Astrocyte of the spinal cord (primary cell): Measurements from ENCODE around the gene PRTG.
"Not testable (repeated sequence)": the region's sequence is repeated elsewhere in the genome, so short reads cannot be mapped to it uniquely, and the experiment has no call there.

Experiments
- DNase-seq: peaks from one replicate; pipeline ENCODE4 v3.0.0; 2011; ENCODE audit warnings: low read depth, low spot score
- H3K4me3 ChIP-seq: 2 replicates; pipeline ENCODE4 v1.5.1; 2011; ENCODE audit warnings: low read depth, mild to moderate bottlenecking, low read length, moderate library complexity
- in situ Hi-C: cut with HindIII; loops from 2 replicates; pipeline ENCODE4 v1.10.0; 2017; ENCODE audit warnings: low sequenced_read_pairs
- TF ChIP-seq, protein P1 (sequence below): IDR thresholded peaks from 2 replicates; pipeline ENCODE4 v1.5.1; 2012; ENCODE audit warnings: low read depth, mild to moderate bottlenecking, low read length, inconsistent platforms

PRTG gene

GRCh38 chr15:55770261-55770660 is 27.3 kb upstream of the PRTG start:
- in situ Hi-C loops, result no loop called here
- H3K4me3 ChIP-seq, result no peak overlapping the region
- no peak for DNase-seq
- TF ChIP-seq, protein P1, sequence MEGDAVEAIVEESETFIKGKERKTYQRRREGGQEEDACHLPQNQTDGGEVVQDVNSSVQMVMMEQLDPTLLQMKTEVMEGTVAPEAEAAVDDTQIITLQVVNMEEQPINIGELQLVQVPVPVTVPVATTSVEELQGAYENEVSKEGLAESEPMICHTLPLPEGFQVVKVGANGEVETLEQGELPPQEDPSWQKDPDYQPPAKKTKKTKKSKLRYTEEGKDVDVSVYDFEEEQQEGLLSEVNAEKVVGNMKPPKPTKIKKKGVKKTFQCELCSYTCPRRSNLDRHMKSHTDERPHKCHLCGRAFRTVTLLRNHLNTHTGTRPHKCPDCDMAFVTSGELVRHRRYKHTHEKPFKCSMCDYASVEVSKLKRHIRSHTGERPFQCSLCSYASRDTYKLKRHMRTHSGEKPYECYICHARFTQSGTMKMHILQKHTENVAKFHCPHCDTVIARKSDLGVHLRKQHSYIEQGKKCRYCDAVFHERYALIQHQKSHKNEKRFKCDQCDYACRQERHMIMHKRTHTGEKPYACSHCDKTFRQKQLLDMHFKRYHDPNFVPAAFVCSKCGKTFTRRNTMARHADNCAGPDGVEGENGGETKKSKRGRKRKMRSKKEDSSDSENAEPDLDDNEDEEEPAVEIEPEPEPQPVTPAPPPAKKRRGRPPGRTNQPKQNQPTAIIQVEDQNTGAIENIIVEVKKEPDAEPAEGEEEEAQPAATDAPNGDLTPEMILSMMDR, result no peak

- in situ Hi-C loops, result no loop called here
- TF ChIP-seq, protein P1, result no peak
- H3K4me3 ChIP-seq, result no peak overlapping the region
These were observed 25.8 kb upstream of the PRTG start for GRCh38 chr15:55768670-55769185.

DNA sequence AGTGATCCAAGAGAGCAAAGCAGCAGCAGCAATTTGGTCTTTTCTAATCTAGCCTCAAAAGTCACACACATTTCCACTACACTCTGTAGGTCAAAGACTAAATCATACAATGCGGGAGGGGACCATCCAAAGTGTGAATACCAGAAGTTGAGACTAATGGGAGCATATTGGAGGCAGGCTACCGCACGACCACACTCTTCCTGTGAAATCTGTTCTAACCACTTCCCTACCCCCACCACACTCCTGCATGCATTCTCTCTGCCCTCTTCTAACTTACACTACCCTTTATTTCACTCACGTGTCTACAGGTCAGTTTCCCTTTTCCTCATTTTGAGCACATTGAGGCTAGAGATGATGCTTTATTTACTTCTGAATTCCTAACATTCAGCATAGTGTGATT is 23.7 kb upstream of the PRTG start:
- TF ChIP-seq, protein P1, result no peak
- no peak overlapping the region for H3K4me3 ChIP-seq
- in situ Hi-C loops, result no loop called here
- no peak for DNase-seq

More at GRCh38 chr15:55768670-55769185, 25.8 kb upstream of the PRTG start:
- no peak for DNase-seq

GRCh38 chr15:55764398-55764797 is 21.4 kb upstream of the PRTG start:
- TF ChIP-seq, protein P1, result no peak
- no peak overlapping the region for H3K4me3 ChIP-seq
- no peak for DNase-seq
- in situ Hi-C loops, result no loop called here

- in situ Hi-C loops, result no loop called here
- no peak overlapping the region for H3K4me3 ChIP-seq
- no peak for DNase-seq
- TF ChIP-seq, protein P1, result no peak
These were observed 15.6 kb upstream of the PRTG start for GRCh38 chr15:55758580-55758986.

GRCh38 chr15:55753433-55753832 is 10.5 kb upstream of the PRTG start:
- DNase-seq, H3K4me3 ChIP-seq, in situ Hi-C loops: not testable (repeated sequence)

DNA sequence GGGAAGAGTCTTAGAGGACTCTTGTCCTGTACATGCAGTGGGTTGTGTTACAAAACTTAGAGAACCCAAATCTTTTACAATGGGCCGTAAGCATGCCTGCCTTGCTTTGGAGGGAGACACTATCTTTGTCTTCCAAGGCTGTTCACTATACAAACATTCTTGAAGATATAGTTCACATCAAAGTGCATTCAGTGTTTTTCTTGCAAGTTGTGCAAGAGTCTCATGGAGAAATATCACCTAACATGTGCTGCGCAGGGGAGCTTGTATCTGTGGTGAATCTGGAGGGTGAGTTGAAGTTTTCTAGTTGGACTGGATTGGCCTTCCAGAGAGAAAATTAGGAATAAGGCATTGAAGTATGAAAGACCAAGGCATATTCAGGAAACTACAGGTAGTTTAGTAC is 7.8 kb upstream of the PRTG start:
- TF ChIP-seq, protein P1, result no peak
- in situ Hi-C loops, result no loop called here
- DNase-seq, result no peak
- H3K4me3 ChIP-seq, result no peak overlapping the region
